ENCODE measurements around the gene FBLL1. TPM values are rescaled to one million over a fixed set of nuclear protein-coding genes. Genes with fewer than 3 reads are reported as not detected.

The FBLL1 gene
- total and polyA plus RNA-seq, 2 experiments from 2014 or later = 0.16 to 1.3 TPM

GRCh38 chr5:168486136-168486879 is 42.8 kb upstream of the FBLL1 start, which contains the start of gene RARS1:
Gene RARS1 (plus strand): TSS chr5:168486471. CDS start chr5:168486499, 28 bp downstream.
- no peak for TF ChIP-seq EZH2phosphoT487 (IDR thresholded peaks at IDR 0.05; ENCODE audit: insufficient read depth, low read depth)
- TF ChIP-seq EZH2 (IDR thresholded peaks at IDR 0.05; ENCODE audit: insufficient read depth, poor library complexity, severe bottlenecking) = no peak
- Histone ChIP-seq H3K4me3 (peak within 1 kb of the TSS; percentile 86), H4K20me1 (ENCODE audit: insufficient read depth) (no peaks in the 10 kb centered on the region), H3K4me1 (ENCODE audit: insufficient read depth) (peaks cover 11% of the 10 kb centered on the region; the same call in 1 of the 2 replicates), H3F3A (ENCODE audit: insufficient read depth) (no peaks in the 10 kb centered on the region), H3K9me2 (ENCODE audit: insufficient read depth) (no peaks in the 10 kb centered on the region), H3K27me3 (replicated peaks; ENCODE audit: insufficient read depth) (no peaks in the 10 kb centered on the region), H3K9ac (peak within 1 kb of the TSS; percentile 88), H3K36me3 (ENCODE audit: low read depth) (peaks cover 28% of the 10 kb centered on the region), H3K9me3 (ENCODE audit: low read depth) (no peaks in the 10 kb centered on the region), H3K4me2 (ENCODE audit: unreplicated experiment) (peak within 1 kb of the TSS; percentile 95), H3K27ac (peak within 1 kb of the TSS; percentile 72), H3K79me2 (ENCODE audit: insufficient read depth) (peaks cover 49% of the 10 kb centered on the region), H2AFZ (peak within 1 kb of the TSS; percentile 99)
- in situ Hi-C loops (cut with MboI) = no loop called here
- WGBS, 2 experiments (ENCODE audit: low coverage in 1 of 2, low lambda C conversion rate in 2 of 2, missing lambda C conversion rate in 2 of 2) = 1% methylated on average over 39 to 40 of the region's 40 CpGs
- peak; percentile 98 for DNase-seq

GRCh38 chr5:168489059-168489458 is 40.0 kb upstream of the FBLL1 start:
- no peaks in the 10 kb centered on the region for H3K27me3 ChIP-seq (replicated peaks; ENCODE audit: insufficient read depth)
- peaks cover 56% of the 10 kb centered on the region for H3K36me3 ChIP-seq (ENCODE audit: low read depth)
- TF ChIP-seq EZH2 (IDR thresholded peaks at IDR 0.05; ENCODE audit: insufficient read depth, poor library complexity, severe bottlenecking) (no peak), EZH2phosphoT487 (IDR thresholded peaks at IDR 0.05; ENCODE audit: insufficient read depth, low read depth) (no peak)
- no peak overlapping the region for H3K4me2 ChIP-seq (ENCODE audit: unreplicated experiment)
- H3F3A ChIP-seq (ENCODE audit: insufficient read depth) = no peaks in the 10 kb centered on the region
- 94 to 98% methylated on average over 3 of the region's 3 CpGs for WGBS, 2 experiments (ENCODE audit: low coverage in 1 of 2, low lambda C conversion rate in 2 of 2, missing lambda C conversion rate in 2 of 2)
- peaks cover 11% of the 10 kb centered on the region; the same call in 1 of the 2 replicates for H3K4me1 ChIP-seq (ENCODE audit: insufficient read depth)
- H2AFZ ChIP-seq = no peak overlapping the region
- no peak overlapping the region for H3K9ac ChIP-seq
- H3K4me3 ChIP-seq = no peak overlapping the region
- no peaks in the 10 kb centered on the region for H4K20me1 ChIP-seq (ENCODE audit: insufficient read depth)
- no peaks in the 10 kb centered on the region for H3K9me2 ChIP-seq (ENCODE audit: insufficient read depth)
- in situ Hi-C loops (cut with MboI) = no loop called here
- no peak overlapping the region for H3K27ac ChIP-seq
- peaks cover 77% of the 10 kb centered on the region for H3K79me2 ChIP-seq (ENCODE audit: insufficient read depth)
- no peaks in the 10 kb centered on the region for H3K9me3 ChIP-seq (ENCODE audit: low read depth)
- DNase-seq = no peak

GRCh38 chr5:168494057-168494555 is 35.0 kb upstream of the FBLL1 start:
- no peaks in the 10 kb centered on the region for H3K9me2 ChIP-seq (ENCODE audit: insufficient read depth)
- H3K36me3 ChIP-seq (ENCODE audit: low read depth) = peaks cover 82% of the 10 kb centered on the region
- H3K4me3 ChIP-seq = no peak overlapping the region
- in situ Hi-C loops (cut with MboI) = no loop called here
- H2AFZ ChIP-seq = no peak overlapping the region
- H3K79me2 ChIP-seq (ENCODE audit: insufficient read depth) = peaks cover 77% of the 10 kb centered on the region
- no peaks in the 10 kb centered on the region for H3K9me3 ChIP-seq (ENCODE audit: low read depth)
- no peak overlapping the region for H3K9ac ChIP-seq
- H3F3A ChIP-seq (ENCODE audit: insufficient read depth) = no peaks in the 10 kb centered on the region
- no peak overlapping the region for H3K27ac ChIP-seq
- H3K4me2 ChIP-seq (ENCODE audit: unreplicated experiment) = no peak overlapping the region
- no peaks in the 10 kb centered on the region for H3K27me3 ChIP-seq (replicated peaks; ENCODE audit: insufficient read depth)
- no peaks in the 10 kb centered on the region for H3K4me1 ChIP-seq (ENCODE audit: insufficient read depth)
- no peak for DNase-seq
- TF ChIP-seq EZH2 (IDR thresholded peaks at IDR 0.05; ENCODE audit: insufficient read depth, poor library complexity, severe bottlenecking) (no peak), EZH2phosphoT487 (IDR thresholded peaks at IDR 0.05; ENCODE audit: insufficient read depth, low read depth) (no peak)
- 85 to 89% methylated on average over 5 of the region's 5 CpGs for WGBS, 2 experiments (ENCODE audit: low coverage in 1 of 2, low lambda C conversion rate in 2 of 2, missing lambda C conversion rate in 2 of 2)
- H4K20me1 ChIP-seq (ENCODE audit: insufficient read depth) = no peaks in the 10 kb centered on the region

- WGBS, 2 experiments (ENCODE audit: low coverage in 1 of 2, low lambda C conversion rate in 2 of 2, missing lambda C conversion rate in 2 of 2) = 85 to 86% methylated on average over 7 of the region's 7 CpGs
- H3K36me3 ChIP-seq (ENCODE audit: low read depth) = peaks cover 62% of the 10 kb centered on the region
- in situ Hi-C loops (cut with MboI) = no loop called here
These were observed 26.4 kb upstream of the FBLL1 start for GRCh38 chr5:168502563-168503237.

More at GRCh38 chr5:168502563-168503237, 26.4 kb upstream of the FBLL1 start:
- Histone ChIP-seq H3K4me1 (ENCODE audit: insufficient read depth) (no peaks in the 10 kb centered on the region), H2AFZ (no peak overlapping the region), H3K4me3 (no peak overlapping the region), H3K27me3 (replicated peaks; ENCODE audit: insufficient read depth) (no peaks in the 10 kb centered on the region), H3K79me2 (ENCODE audit: insufficient read depth) (peaks cover 42% of the 10 kb centered on the region), H3K9ac (no peak overlapping the region), H3F3A (ENCODE audit: insufficient read depth) (no peaks in the 10 kb centered on the region), H3K27ac (no peak overlapping the region), H4K20me1 (ENCODE audit: insufficient read depth) (no peaks in the 10 kb centered on the region), H3K9me3 (ENCODE audit: low read depth) (no peaks in the 10 kb centered on the region), H3K9me2 (ENCODE audit: insufficient read depth) (no peaks in the 10 kb centered on the region), H3K4me2 (ENCODE audit: unreplicated experiment) (no peak overlapping the region)
- TF ChIP-seq EZH2phosphoT487 (IDR thresholded peaks at IDR 0.05; ENCODE audit: insufficient read depth, low read depth) (no peak), EZH2 (IDR thresholded peaks at IDR 0.05; ENCODE audit: insufficient read depth, poor library complexity, severe bottlenecking) (no peak)
- no peak for DNase-seq
